Suprapubic skin (tissue), 3 donors: ENCODE results near the gene CXCR5.

ENCODE experiments used
- POLR2AphosphoS5 ChIP-seq, 3 donors: sonication (generic); formaldehyde crosslinking; IDR thresholded peaks; one replicate each; pipeline ENCODE4 v1.6.1; 2017; ENCODE audit warnings: antibody characterized with exemption in 3 of 3
- TF ChIP-seq, protein P1 (sequence below), 2 donors: fragments of 200-600 bp in 1 of 2; fragments of 450-650 bp in 1 of 2; sonication (generic) in 1 of 2; IDR thresholded peaks; one replicate each; pipeline ENCODE4 v1.5.1; 2016 to 2019; ENCODE audit warnings: antibody characterized with exemption in 2 of 2, mild to moderate bottlenecking in 1 of 2, moderate library complexity in 1 of 2

DNA sequence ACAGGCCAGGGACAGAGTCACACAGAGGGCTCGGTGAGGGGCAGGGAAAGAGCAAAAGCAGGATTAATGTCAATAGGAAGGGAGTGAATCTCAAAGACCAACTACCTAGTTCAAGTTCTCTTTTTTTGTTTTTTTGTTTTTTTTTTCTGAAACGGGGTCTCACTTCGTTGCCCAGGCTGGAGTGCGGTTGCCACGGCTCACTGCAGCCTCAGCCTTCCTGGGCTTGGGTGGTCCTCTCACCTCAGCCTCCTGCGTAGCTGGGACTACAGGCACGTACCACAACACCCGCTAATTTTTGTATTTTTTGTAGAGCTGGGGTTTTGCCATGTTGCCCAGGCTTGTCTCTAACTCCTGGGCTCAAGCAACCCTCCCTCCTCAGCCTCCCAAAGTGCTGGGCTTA is 51.7 kb downstream of the CXCR5 start:
- no peak for TF ChIP-seq POLR2AphosphoS5 (IDR thresholded peaks at IDR 0.05)
- TF ChIP-seq, protein P1, sequence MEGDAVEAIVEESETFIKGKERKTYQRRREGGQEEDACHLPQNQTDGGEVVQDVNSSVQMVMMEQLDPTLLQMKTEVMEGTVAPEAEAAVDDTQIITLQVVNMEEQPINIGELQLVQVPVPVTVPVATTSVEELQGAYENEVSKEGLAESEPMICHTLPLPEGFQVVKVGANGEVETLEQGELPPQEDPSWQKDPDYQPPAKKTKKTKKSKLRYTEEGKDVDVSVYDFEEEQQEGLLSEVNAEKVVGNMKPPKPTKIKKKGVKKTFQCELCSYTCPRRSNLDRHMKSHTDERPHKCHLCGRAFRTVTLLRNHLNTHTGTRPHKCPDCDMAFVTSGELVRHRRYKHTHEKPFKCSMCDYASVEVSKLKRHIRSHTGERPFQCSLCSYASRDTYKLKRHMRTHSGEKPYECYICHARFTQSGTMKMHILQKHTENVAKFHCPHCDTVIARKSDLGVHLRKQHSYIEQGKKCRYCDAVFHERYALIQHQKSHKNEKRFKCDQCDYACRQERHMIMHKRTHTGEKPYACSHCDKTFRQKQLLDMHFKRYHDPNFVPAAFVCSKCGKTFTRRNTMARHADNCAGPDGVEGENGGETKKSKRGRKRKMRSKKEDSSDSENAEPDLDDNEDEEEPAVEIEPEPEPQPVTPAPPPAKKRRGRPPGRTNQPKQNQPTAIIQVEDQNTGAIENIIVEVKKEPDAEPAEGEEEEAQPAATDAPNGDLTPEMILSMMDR (IDR thresholded peaks at IDR 0.05) = no peak
